Measurements from ENCODE around the gene PTPRN2. TPM values are rescaled to one million over a fixed set of nuclear protein-coding genes. Genes with fewer than 3 reads are reported as not detected.

Gene PTPRN2
- total RNA-seq, 1 experiment from 2014 or later = 2.1 TPM

GRCh38 chr7:158620839-158621441 lies 33.3 kb upstream of the PTPRN2 start:
- no peaks in the 10 kb centered on the region for H3K9me3 ChIP-seq (ENCODE audit: control insufficient read depth in 1 of 2, insufficient read depth in 1 of 2, low read depth in 1 of 2, low read length in 2 of 2)
- H3K36me3 ChIP-seq (ENCODE audit: control insufficient read depth in 1 of 2, insufficient read depth in 2 of 2, low read length in 2 of 2) = no peaks in the 10 kb centered on the region; a peak in 1 of 4 replicates
- no peak overlapping the region for H3K4me2 ChIP-seq (ENCODE audit: low read length)
- intact Hi-C loops (cut with micrococcal nuclease) = no loop called here
- H3K9me2 ChIP-seq (ENCODE audit: insufficient read depth) = no peaks in the 10 kb centered on the region
- no peaks in the 10 kb centered on the region for H3K79me2 ChIP-seq (ENCODE audit: insufficient read depth, low read length)
- no peaks in the 10 kb centered on the region for H3K4me1 ChIP-seq (ENCODE audit: control insufficient read depth in 1 of 2, insufficient read depth in 2 of 2, low read length in 2 of 2)
- RAD21 ChIA-PET (ENCODE audit: low non-redundant PET in 1 of 2, low total read pairs in 2 of 2, uncharacterized antibody in 2 of 2, unreplicated experiment in 2 of 2) = no interaction called here
- CTCF ChIA-PET = no interaction called here
- ATAC-seq (no peak), DNase-seq (ENCODE audit: low read depth, low spot score) (no peak)
- TF ChIP-seq SRF (IDR thresholded peaks at IDR 0.05; ENCODE audit: low read depth) = no peak
- no peak for TF ChIP-seq ATF3 (IDR thresholded peaks at IDR 0.05)
- no peak for TF ChIP-seq MAX (IDR thresholded peaks at IDR 0.05)
- no peak for TF ChIP-seq ZFX (IDR thresholded peaks at IDR 0.05)
- no peak for TF ChIP-seq TCF7L2 (IDR thresholded peaks at IDR 0.05; ENCODE audit: borderline replicate concordance, extremely low read depth, insufficient read depth, insufficient read length)
- no peak for TF ChIP-seq REST (IDR thresholded peaks at IDR 0.05; ENCODE audit: low read depth)
- TF ChIP-seq ZNF274 (IDR thresholded peaks at IDR 0.05; ENCODE audit: low read depth, low read length) = no peak
- H3K27ac ChIP-seq (ENCODE audit: low read depth, low read length) = no peak overlapping the region
- H3K27me3 ChIP-seq (ENCODE audit: insufficient read depth, low read length) = no peaks in the 10 kb centered on the region
- H3K4me3 ChIP-seq (replicated peaks in 1 of 2; ENCODE audit: low read depth in 1 of 2, low read length in 2 of 2) = no peak overlapping the region
- no TSS peak for BruUV-seq (replicated peaks)
- H3K9ac ChIP-seq (ENCODE audit: low read length) = no peak overlapping the region
- POLR2A ChIA-PET = no interaction called here
- no peaks in the 10 kb centered on the region for H4K20me1 ChIP-seq (ENCODE audit: insufficient read depth)
- H2AFZ ChIP-seq (ENCODE audit: low read depth, low read length, poor library complexity, severe bottlenecking) = no peak overlapping the region
